GM21619 (cell line): ENCODE measurements around the gene OGT.

Experiments
- ATAC-seq: cut with Tn5 transposase; IDR thresholded peaks from one replicate; pipeline ENCODE4 v1.9.1; 2021; ENCODE audit not compliant: unreplicated experiment

Gene OGT

DNA sequence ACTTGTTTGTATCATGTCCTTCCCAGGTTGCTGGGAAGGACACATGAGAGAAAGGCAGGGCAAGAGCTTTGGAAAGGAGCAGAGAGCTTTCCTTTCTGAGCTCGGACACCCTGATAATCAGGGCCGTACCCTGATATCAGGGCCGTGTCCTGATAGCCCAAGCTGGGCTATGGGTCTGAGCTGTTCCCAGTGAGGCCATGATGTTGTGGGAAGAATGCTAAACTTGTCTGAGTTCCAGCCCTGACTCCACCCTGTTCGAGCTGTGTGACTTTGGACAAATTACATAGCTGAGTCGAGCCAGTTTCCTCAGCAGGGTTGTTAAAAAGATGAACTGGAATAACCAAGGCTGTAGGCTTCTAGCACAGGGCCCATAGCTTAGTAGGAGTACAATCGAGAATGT is 88.7 kb downstream of the OGT start:
- no peak for ATAC-seq

DNA sequence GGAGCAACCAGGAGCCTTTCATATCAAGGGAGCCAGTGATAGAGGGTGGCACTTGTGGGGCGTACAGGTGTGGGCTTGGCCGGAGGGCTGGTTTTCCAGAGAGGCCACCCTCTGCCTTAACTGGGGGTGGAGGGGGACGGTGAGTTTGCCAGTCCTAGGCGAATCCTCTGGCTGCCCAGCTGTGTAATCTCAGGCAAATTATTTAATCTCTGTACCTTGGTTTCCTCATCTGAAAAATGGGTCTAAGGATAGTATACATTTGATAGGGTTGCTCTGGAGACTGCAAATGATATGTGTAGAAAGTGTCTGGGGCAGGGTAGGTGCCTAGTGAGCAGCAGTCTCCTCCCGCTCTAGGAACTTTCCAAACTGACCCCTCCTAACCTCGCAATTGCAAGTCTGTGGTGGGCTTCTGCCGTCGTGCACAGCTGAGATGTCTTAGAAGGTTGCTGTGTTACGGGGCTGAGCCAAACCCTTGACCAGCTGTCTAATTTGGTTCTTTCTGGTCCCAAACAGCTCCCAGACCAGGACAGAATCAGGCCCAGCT is 89.2 kb downstream of the OGT start:
- no peak for ATAC-seq

DNA sequence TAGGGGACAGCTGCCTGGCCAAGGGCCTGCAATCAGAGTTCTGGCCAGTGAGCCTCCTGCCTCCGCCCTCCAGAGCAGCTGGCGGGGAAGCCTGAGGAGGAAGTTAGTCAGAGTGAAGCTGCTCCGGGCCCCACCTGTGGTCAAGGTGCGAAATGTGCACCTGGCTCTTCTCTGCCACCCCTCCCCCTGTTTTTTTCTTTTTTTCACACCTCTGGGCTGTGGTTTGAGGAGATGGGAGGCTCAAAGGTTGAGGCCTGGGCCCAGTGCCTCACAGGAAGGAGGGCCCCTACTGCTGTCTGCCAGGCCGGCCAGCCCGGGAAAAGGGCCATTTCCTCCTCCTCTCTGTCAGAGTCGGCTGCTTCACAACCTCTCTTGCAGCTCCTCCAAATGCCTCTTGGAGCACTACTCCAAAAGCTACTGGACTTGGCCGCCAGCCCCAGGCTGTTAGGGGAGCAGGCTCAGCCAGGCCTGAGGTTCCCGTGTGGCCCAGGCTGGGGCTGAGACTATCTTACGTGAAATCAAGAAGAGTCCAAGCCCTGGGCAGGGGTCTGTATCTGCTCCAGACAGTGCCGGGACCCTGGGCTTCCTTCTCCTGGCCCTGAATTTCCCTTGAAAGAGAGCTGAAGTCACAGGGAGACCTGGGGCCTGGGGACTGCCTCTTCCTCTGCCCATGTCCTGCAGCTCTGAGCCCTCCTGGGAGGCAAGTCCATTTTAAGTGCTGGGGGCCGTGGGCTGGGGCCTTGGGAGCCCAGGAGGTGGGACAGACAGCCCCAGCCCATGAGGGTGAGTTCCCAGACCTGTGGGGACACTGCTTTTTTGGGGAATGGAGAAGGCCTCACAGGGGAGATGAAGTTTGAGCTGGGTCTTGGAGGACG is 89.9 kb downstream of the OGT start:
- peak; percentile 45 for ATAC-seq

DNA sequence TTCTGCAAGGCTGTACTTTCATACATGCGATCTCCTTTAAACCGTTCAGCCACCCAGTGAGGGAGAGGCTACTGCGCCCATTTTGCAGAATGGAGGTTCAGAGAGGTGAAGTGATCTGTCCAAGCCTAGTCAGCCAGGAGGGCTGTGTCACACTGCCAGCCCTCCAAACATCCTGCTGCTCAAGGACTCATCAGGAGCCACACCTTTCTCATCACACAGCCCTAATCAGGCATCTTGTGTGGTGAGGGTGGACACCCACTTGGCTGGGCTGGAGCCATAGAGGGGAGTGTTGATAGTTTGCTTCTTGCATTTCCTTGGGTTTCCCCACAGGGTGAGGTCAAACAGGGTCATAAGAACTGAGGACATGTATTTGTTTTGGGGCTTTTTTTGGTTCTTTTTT is 90.8 kb downstream of the OGT start:
- ATAC-seq = no peak

DNA sequence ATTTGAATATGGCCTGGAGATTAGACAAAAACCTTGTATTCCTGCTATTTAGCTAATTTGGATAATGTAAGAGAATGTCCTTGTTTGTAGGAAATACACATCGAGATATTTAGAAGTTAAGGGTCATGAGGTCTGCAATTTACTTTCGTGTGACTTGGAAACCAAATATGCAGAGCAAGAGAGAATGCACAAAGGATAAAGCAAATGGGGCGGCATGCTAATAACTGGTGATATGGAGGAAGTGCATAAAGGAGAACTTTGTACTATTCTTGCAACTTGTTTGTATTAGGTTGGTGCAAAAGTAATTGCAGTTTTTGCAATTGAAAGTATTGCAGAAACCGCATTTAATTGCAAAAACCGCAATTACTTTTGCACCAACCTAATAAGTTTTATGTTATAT is 92.6 kb downstream of the OGT start:
- no peak for ATAC-seq
